Hematopoietic multipotent progenitor cell treated with erythropoietin and hydrocortisone succinate and interleukin-3 and kit ligand, for 8 days (in vitro differentiated cells): ENCODE data around the gene WRAP53.

Source experiments
- DNase-seq: peaks from one replicate; pipeline ENCODE4 v3.0.0-alpha.2; 2015

WRAP53 gene

GRCh38 chr17:7684851-7685532 lies 3.3 kb upstream of the WRAP53 start:
- DNase-seq, result no peak

GRCh38 chr17:7685533-7686221 lies 2.6 kb upstream of the WRAP53 start:
- peak; percentile 93 for DNase-seq

DNA sequence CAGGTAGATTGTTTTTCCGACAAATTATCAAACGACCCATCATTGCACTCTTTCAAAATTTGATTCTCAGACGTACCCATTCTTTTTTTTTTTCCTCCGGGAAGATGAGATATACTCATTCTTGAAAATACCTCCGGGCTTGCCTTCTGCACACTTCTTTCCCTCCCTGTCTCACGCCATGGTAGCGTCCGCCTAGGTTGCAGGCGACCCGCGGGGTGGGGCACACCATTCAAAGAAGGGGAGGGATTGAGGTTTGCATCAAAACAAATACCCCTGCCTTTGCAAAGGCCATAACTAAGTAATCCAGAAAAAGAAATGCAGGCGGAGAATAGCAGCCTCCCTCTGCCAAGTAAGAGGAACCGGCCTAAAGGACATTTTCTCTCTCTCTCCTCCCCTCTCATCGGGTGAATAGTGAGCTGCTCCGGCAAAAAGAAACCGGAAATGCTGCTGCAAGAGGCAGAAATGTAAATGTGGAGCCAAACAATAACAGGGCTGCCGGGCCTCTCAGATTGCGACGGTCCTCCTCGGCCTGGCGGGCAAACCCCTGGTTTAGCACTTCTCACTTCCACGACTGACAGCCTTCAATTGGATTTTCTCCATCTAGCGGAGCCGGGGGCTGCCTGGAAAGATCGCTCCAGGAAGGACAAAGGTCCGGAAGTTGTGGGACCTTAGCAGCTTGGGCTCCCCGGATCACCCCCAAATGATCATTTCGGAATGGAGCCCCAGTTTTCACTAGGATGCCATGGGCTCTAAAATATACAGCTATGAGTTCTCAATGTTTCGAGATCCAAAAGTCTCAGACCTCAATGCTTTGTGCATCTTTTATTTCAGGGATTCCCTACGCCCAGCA lies 1.8 kb upstream of the WRAP53 start:
- peak; percentile 92 for DNase-seq

GRCh38 chr17:7687072-7687907 lies 987 bp upstream of the WRAP53 start, which contains the start of gene TP53:
TSS of gene TP53 (minus strand) at chr17:7687490. CDS start at chr17:7676594, 10,896 bp downstream.
- DNase-seq, result peak; percentile 98

DNA sequence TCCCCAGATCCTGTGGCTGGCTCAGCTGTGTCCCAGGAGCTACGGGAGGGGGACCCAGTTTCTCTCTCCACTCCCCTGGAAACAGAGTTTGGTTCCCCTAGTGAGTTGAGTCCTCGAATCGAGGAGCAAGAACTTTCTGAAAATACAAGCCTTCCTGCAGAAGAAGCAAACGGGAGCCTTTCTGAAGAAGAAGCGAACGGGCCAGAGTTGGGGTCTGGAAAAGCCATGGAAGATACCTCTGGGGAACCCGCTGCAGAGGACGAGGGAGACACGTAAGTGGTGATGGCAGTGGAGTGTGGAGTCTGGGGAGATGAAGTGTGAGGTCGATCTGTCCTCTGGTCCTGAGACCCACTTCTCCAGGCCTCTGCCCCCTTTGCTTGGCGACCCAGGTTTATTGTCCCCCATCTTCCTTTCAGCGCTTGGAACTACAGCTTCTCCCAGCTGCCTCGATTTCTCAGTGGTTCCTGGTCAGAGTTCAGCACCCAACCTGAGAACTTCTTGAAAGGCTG lies 585 bp downstream of the WRAP53 start:
- DNase-seq, result peak; percentile 6

DNA sequence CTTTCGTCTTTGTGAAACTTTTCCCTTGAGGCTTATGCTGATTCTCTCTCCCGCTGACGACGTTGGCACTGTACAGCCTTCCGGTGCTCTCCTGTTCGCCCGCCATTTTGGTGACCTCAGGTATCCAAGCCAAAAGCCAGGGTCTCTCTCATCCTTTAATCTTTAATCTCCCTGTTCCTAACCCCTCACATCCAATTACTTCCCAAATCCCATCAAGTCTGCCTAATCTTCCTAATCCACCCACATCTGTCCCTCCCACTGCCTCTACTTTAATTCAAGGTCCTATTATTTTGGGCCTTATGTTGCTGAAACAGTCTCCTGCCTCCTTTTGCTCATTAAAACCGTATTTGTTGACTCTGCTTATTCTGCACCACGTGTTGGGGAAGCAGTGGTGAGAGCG lies 7.3 kb downstream of the WRAP53 start:
- DNase-seq, result no peak

DNA sequence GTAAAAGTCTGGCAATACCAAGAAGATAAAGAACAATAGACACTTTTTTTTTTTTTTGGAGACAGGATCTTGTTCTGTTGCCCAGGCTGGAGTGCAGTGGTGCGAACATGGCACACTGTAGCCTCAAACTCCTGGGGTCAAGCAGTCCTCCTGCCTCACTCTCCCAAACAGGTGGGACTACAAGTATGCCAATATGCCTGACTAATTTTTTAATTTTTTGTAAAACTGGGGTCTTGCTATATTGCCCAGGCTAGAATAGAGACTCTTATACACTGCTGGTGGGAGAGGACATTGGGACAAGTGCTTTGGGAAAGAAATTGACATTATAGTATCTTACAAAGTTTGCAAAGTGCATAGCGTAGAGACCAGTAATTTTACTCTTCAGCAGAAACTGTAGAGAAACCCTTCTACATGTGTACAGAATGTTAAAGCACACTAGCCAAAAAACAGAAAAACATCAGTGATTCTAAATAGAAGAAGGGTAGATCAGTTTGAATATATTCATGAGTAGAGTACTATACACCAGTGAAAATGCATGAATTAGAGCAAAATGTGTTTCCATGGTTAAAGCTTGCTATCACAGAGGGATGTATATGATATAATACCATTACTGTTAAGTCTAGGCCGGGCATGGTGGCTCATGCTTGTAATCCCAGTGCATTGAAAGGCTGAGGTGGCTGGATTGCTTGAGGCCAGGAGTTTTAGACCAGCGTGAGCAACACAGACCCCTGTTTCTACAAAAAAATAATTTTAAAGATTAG lies 9.7 kb downstream of the WRAP53 start:
- DNase-seq, result no peak

DNA sequence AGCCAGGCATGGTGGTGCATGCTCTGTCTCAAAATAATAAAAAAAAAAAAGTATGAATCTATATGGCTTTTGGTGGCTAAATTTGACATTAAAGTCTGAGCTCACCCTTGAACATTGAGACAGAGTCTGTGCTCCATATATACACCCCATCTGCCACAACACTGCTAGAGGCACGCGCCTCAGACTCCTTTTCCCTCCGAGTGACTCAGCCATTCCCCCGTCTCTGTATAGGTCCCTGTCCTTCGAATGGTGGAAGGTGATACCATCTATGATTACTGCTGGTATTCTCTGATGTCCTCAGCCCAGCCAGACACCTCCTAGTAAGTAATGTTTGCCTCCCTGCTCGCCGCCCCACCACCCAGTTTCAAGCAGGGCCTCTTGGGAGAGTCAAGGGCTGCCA lies 12.2 kb downstream of the WRAP53 start:
- peak; percentile 49 for DNase-seq

DNA sequence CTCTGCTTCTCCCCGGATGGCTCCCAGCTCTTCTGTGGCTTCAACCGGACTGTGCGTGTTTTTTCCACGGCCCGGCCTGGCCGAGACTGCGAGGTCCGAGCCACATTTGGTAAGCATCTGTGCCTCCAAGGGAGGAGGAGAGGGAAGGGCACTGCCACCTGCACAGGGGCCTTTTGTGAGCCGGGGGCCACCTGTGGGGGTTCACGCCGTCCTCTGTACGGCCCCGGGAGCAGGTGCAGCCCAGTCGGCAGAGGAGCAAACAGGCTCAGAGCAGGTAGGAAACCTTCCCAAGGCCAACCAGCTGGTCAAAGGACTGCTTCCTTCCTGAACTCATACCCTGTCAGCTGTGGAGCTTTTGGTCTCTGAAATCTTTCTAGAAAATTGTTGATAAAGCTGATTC lies 13.4 kb downstream of the WRAP53 start:
- DNase-seq, result no peak

GRCh38 chr17:7702776-7703175 lies 14.5 kb downstream of the WRAP53 start:
- no peak for DNase-seq

GRCh38 chr17:7703584-7704479 lies 15.6 kb downstream of the WRAP53 start:
- DNase-seq, result peak; percentile 18

DNA sequence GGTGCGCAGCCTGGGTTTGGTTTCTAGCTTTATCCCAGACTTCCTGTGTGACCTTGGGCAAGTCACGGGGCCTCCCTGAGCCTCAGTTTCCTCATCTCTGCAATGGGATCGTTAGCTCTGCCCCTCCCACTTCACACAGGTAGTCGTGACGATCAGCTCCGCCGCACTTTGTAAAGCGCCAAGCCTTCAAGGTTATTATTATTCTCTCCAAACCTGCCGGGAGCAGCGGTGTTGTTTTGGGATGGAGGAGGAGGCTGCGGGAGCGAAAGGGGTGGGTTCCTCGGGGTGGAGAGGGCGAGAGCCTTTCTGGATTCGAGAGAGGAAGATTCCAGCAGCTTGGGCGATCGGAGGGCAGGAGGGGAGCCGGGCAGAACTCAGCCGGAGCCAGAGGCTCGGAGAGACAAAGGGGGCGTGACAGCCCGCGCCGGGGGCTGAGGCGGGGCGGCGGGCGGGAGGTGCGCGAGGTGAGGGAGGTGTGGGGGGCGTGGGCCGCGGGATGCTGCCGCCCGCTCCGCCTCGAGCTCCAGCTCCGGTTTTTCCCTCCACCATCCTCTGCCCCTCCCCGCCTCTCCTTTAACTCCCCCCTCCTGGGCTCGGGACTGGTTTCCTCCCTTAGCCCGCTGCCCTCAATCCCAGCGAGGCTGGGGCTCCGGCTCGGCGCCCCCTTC lies 16.5 kb downstream of the WRAP53 start, which contains the start of gene EFNB3:
Gene EFNB3, plus strand, starts transcription at position 602 of the 668 bp plus-strand sequence. CDS start 397 bp downstream, outside the sequence.
- no peak for DNase-seq

GRCh38 chr17:7705269-7706255 lies 17.3 kb downstream of the WRAP53 start:
- DNase-seq, result no peak

DNA sequence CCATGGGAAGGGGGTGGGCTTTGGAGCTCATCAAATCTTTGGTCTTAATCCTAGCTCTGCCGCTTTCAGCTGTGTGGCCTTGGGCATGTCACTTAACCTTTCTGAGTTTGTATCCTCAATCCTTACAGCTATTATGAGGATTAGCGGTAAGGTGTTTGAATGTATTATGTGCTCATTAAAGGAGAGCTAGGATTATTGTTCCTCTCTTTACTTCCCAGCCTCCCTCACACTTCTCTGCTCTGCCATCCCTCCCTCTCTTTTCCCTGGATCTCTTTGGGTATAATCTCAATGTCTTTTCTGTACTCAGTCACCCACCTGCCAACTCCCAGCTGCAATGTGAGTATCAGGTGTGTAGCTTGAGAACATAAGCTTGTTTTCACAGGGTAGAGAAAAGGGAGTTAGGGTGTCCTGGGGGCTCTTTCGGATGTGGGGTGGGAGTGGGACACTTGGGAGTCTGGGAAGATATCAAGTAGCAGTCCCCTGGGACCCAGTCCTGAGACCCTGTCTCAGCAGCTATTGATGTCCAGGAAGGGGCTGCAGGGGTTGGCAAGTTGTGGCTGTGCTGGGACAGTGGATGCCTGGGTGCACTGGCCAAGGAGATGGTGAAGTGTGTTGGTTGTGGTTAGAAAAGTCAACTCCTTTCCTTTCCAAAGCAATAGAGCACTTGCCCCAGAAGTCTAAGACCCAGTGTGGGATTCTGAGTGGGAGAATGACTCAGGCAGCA lies 18.5 kb downstream of the WRAP53 start:
- DNase-seq, result no peak

GRCh38 chr17:7707446-7707845 lies 19.2 kb downstream of the WRAP53 start:
- DNase-seq, result no peak

- no peak for DNase-seq
Measured at GRCh38 chr17:7707858-7708750, 19.8 kb downstream of the WRAP53 start.

DNA sequence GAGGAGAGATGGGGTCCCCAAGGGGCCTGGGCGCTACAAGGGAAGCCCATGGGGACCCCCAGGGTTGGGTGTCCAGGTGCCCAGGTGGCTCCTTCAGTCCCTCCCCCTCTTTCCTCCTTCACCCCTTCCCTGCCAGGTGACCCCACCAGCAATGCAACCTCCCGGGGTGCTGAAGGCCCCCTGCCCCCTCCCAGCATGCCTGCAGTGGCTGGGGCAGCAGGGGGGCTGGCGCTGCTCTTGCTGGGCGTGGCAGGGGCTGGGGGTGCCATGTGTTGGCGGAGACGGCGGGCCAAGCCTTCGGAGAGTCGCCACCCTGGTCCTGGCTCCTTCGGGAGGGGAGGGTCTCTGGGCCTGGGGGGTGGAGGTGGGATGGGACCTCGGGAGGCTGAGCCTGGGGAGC lies 20.8 kb downstream of the WRAP53 start:
- no peak for DNase-seq
